Brain microvascular endothelial cell (primary cell): ENCODE measurements around the gene WWOX.

Experiments
- DNase-seq: peaks from one replicate; pipeline ENCODE4 v3.0.0-alpha.2; 2020
- H3K27ac ChIP-seq: fragments of 250-450 bp; sonication (Bioruptor Pico); 2 replicates; pipeline ENCODE4 v1.5.1; 2020; ENCODE audit warnings: mild to moderate bottlenecking, moderate library complexity
- H3K27me3 ChIP-seq: fragments of 250-450 bp; sonication (Bioruptor Pico); replicated peaks from 2 replicates; pipeline ENCODE4 v1.5.1; 2020; ENCODE audit warnings: mild to moderate bottlenecking
- H3K36me3 ChIP-seq: fragments of 250-450 bp; sonication (Bioruptor Pico); replicated peaks from 2 replicates; pipeline ENCODE4 v1.5.1; 2020; ENCODE audit warnings: mild to moderate bottlenecking
- H3K4me3 ChIP-seq: 2 replicates; pipeline ENCODE4 v1.5.1; 2011; ENCODE audit warnings: low read depth, mild to moderate bottlenecking, control low read depth, low read length, moderate library complexity
- CTCF ChIP-seq: IDR thresholded peaks from 2 replicates; pipeline ENCODE4 v1.5.1; 2011; ENCODE audit warnings: low read depth, mild to moderate bottlenecking, moderate library complexity, low read length, control low read depth, inconsistent platforms; ENCODE audit errors: missing control alignments
- in situ Hi-C: cut with HindIII; loops from 2 replicates; pipeline ENCODE4 v1.10.0; 2017; ENCODE audit warnings: low sequenced_read_pairs, low pct_ligation_motif_present

Gene WWOX

GRCh38 chr16:78654929-78655328 is 555.5 kb downstream of the WWOX start:
- no peaks in the 10 kb centered on the region for H3K36me3 ChIP-seq
- no peak overlapping the region for H3K4me3 ChIP-seq
- no peak for DNase-seq
- no peak overlapping the region for H3K27ac ChIP-seq
- in situ Hi-C loops, result no loop called here
- H3K27me3 ChIP-seq, result no peaks in the 10 kb centered on the region
- no peak for TF ChIP-seq CTCF

DNA sequence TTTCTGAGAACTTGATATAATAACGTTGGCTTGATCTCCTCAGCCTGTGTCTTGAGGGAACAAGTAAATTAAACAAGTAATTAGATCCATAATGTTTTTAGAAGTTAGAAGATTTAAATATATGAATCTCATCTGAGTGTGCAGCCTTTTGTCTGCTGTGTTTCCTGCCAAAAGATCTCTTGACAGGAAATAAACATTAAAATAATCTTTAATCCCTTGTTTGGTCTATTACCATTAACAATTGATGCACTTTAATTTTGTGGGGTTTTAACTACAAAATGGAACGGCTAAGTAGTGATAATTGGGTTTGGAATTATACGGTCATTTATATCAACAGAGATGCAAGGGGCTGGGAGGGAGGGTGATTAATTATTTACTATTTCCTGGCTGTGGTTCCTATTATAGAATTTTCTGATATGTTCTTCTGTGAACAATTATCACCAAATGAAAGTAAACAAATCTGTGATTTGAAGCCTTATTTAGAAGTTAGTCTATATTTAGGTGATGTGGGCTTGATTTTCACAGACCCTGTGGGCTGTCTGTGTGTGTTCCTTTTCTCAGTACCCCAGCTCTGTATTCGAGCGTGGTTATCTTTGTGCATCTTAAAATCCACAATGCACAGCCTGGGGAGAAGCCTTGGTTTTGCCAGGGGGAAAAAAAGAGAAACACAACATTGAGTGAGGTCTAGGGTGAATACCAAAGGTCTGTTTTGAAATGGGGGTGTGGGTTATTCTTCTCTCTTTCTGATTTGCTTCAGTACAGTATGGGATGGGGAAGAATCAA is 556.1 kb downstream of the WWOX start:
- H3K27ac ChIP-seq, result no peak overlapping the region
- no peaks in the 10 kb centered on the region for H3K27me3 ChIP-seq
- no peak for TF ChIP-seq CTCF
- in situ Hi-C loops, result no loop called here
- no peak for DNase-seq
- H3K4me3 ChIP-seq, result no peak overlapping the region
- no peaks in the 10 kb centered on the region for H3K36me3 ChIP-seq

DNA sequence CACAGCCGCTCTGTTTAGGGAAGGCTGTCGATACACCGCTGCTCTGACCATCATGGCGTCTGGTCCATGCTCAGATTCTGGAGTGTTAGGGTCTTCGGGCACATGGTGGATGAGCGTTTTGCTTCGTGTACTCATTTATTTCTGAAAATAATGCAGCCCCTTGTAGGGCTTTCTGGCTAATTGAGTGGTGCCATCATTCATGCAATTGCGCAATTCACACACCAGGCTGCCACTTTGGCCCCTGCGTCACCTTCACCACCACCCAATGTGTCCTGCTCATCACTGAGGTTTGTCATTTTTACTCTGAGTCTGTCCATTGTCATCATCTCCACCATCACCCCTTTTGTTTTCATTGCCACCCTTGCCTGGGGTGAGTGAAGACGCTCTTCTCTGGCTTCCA is 557.4 kb downstream of the WWOX start:
- in situ Hi-C loops, result no loop called here
- Histone ChIP-seq H3K4me3 (no peak overlapping the region), H3K27me3 (no peaks in the 10 kb centered on the region), H3K27ac (no peak overlapping the region), H3K36me3 (no peaks in the 10 kb centered on the region)
- TF ChIP-seq CTCF, result no peak
- DNase-seq, result no peak

DNA sequence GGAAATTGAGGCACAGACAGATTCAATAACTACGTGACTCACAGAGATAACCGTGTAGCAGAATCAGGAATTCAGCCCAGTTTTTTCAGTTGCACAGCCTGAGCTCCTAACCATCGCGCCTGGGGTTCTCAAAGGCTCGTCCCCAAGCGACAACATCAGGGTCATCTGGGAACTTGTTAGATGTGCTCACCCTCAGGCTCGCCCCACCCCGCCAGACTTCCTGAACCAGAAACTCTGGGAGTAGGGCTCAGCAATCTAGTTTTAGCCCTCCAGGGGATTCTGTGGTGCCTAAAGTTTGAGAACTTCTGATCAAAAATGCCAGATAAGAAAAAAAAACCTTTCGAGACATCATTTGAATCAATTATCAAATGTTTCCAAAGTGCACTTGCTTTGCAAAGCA is 559.8 kb downstream of the WWOX start:
- Histone ChIP-seq H3K36me3 (no peaks in the 10 kb centered on the region), H3K4me3 (no peak overlapping the region), H3K27me3 (no peaks in the 10 kb centered on the region), H3K27ac (no peak overlapping the region)
- DNase-seq, result no peak
- in situ Hi-C loops, result no loop called here
- TF ChIP-seq CTCF, result no peak

- no peak for TF ChIP-seq CTCF
- Histone ChIP-seq H3K27ac (no peak overlapping the region), H3K36me3 (no peaks in the 10 kb centered on the region), H3K4me3 (no peak overlapping the region), H3K27me3 (no peaks in the 10 kb centered on the region)
- DNase-seq, result no peak
- in situ Hi-C loops, result no loop called here
Observed at GRCh38 chr16:78659668-78660217, 560.3 kb downstream of the WWOX start.
